AG09319 (cell line): ENCODE data around the gene URI1.

Experiments
- DNase-seq: peaks from one replicate; pipeline ENCODE4 v3.0.0-alpha.2; 2010; ENCODE audit warnings: low read depth; ENCODE audit errors: extremely low read depth
- CTCF ChIP-seq: IDR thresholded peaks from 2 replicates; pipeline ENCODE4 v1.5.1; 2011; ENCODE audit warnings: low read depth, mild to moderate bottlenecking, inconsistent platforms, low read length, moderate library complexity

Gene URI1

DNA sequence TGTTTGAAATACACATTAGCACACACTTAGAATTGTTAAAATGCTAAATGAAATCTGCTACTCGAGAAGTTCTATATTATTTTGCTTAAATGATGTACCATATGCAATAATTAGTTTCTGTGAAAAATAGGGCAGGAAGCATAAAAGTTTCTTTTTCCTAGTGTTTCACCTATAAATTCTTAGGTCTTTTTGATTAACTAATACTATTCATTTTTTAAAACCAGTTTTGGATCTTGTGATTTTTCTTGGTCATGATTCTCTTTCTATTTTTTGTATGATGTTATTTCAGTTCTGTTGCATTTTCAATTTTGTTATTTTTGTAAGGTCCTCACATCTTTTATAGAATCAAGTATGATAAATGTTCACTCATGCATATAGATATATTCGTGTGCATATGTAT lies 66.1 kb downstream of the URI1 start:
- no peak for TF ChIP-seq CTCF
- DNase-seq, result no peak

DNA sequence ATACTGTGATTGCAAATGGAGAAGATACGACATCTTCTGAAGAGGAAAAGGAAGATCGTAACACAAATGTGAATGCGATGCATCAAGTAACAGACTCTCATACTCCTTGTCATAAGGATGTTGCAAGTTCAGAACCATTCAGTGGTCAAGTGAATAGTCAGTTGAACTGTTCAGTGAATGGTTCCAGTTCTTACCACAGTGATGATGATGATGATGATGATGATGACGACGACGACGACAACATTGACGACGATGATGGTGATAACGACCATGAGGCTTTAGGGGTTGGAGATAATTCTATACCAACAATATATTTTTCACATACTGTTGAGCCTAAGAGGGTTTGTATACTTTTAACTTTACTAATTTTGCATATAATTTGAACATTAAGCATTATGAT lies 67.0 kb downstream of the URI1 start:
- no peak for TF ChIP-seq CTCF
- DNase-seq, result no peak

GRCh38 chr19:30011051-30011578 lies 69.1 kb downstream of the URI1 start:
- DNase-seq, result no peak
- TF ChIP-seq CTCF, result no peak; the same call in 1 of the 2 replicates

GRCh38 chr19:30014770-30015169 lies 72.7 kb downstream of the URI1 start:
- no peak for TF ChIP-seq CTCF
- no peak for DNase-seq

- TF ChIP-seq CTCF, result no peak
- no peak for DNase-seq
Measured at GRCh38 chr19:30017172-30017571, 75.1 kb downstream of the URI1 start.

- TF ChIP-seq CTCF, result no peak
- no peak for DNase-seq
Measured at GRCh38 chr19:30020189-30020588, 78.2 kb downstream of the URI1 start.

- DNase-seq, result no peak
- TF ChIP-seq CTCF, result no peak
Measured at GRCh38 chr19:30022659-30023058, 80.6 kb downstream of the URI1 start.
